HG03066 (cell line): ENCODE measurements around the gene TAOK2.

Experiments used
- ATAC-seq: cut with Tn5 transposase; IDR thresholded peaks from one replicate; pipeline ENCODE4 v1.9.1; 2021; ENCODE audit warnings: low read depth; ENCODE audit not compliant: unreplicated experiment

The TAOK2 gene

GRCh38 chr16:30041841-30042240, 68.2 kb downstream of the TAOK2 start:
- no peak for ATAC-seq
